Inflammatory macrophage treated with lipopolysaccharide for 1 hour (primary cell): ENCODE results near the gene SLC35G3.
"Not testable (repeated sequence)": the region's sequence is repeated elsewhere in the genome, so short reads cannot be mapped to it uniquely, and the experiment has no call there.

Experiments used
- DNase-seq, 2 donors: peaks; one replicate each; pipeline ENCODE4 v3.0.0-alpha.2; 2020 to 2022

The SLC35G3 gene

DNA sequence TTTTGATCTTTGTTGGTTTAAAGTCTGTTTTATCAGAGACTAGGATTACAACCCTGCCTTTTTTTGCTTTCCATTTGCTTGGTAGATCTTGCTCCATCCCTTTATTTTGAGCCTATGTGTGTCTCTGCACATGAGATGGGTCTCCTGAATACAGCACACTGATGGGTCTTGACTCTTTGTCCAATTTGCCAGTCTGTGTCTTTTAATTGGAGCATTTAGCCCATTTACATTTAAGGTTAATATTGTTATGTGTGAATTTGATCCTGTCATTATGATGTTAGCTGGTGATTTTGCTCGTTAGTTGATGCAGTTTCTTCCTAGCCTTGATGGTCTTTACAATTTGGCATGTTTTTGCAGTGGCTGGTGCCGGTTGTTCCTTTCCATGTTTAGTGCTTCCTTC, 8.4 kb upstream of the SLC35G3 start:
- not testable (repeated sequence) for DNase-seq

DNA sequence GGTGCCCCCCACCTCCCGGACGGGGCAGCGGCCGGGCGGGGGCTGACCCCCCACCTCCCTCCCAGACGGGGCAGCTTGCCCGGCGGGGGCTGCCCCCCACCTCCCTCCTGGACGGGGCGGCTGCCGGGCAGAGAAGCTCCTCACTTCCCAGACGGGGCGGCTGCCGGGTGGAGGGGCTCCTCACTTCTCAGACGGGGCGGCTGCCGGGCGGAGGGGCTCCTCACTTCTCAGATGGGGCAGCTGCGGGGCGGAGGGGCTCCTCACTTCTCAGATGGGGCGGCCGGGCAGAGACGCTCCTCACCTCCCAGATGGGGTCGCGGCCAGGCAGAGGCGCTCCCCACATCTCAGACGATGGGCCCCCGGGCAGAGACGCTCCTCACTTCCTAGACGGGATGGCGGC, 869 bp upstream of the SLC35G3 start:
- not testable (repeated sequence) for DNase-seq

DNA sequence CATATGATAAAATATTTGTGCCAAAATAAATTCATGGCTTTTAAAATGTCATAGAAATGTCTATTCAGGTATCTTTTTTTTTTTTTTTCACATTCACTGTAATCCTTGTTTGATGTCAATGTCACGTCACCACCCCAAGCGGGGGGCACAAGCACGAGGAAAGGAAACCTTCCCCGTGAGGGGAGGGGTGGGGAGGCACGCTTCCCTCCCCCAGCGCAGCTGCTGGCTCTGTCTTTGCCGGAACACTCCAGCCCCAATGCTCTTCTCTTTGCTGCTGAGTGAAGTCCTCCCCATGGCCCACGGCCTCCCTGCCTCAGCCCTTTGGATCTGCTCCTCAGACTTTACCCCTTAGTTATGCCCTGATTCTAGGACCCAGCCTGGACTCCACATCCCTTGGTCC, 1.5 kb downstream of the SLC35G3 start:
- DNase-seq = no peak

DNA sequence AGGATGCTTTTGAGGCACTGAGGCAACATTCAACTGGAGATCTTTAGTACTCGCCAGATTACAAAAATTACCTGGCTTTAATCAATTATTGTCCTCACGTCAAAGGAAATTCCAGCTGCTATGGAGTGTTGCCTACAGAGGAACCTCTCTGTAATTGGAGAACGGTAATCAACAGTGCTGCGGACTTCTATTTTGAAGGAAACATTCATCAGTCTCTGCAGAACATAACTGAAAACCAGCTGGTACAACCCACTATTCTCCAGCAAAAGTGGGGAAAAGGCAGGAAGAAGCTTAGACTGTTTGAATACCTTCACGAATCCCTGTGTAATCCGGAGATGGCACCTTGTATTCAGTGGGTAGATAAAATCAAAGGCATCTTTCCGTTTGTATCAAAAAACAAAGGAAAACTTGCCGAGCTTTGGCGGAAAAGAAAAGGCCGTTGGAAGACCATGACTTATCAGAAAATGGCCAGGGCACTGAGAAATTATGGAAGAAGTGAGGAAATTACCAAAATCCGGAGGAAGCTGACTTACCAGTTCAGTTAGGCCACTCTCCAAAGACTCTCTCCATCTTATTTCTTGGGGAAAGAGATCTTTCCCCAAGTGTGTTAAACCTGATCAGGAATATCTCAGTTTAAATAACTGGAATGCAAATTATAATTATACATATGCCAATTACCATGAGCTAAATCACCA, 3.0 kb downstream of the SLC35G3 start:
- DNase-seq = no peak

DNA sequence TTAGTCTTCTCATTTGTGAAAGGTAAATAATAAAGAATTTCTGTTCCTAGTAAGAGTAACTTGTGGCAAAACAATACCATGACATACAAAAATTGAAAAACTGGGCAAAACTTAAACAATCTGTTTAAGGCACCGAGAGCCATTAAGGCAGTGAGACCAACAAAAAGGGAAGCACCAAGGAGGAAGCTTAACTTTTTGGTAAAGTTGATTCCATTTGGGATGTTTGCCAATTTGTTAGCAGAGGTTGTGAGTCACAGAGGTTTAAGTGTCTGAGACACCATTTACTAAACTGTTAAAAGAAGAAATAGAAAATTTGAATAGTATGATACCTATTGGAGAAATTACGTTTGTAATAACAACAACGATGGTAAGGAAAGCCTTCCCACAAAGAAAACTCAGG, 4.9 kb downstream of the SLC35G3 start:
- peak; percentile 85 to 88 for DNase-seq

DNA sequence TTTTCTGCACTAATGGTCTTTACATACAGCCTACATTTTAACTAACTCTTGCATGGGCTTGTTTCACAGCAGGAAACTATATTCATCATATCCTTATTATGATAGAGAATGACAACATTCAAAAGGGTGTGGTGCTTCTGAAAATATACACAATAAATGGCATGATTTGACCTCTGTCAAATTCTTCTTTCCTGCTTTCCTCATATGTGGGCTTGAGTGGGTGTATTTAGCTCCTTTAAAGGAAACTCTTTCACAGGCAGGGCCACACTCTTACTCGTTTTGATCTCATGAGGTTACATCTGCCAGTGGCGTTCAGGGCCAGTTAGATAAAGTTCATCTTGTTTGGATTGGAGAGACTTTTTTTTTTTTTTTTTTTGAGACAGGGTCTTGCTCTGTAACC, 6.1 kb downstream of the SLC35G3 start:
- DNase-seq = peak; percentile 85 to 91

DNA sequence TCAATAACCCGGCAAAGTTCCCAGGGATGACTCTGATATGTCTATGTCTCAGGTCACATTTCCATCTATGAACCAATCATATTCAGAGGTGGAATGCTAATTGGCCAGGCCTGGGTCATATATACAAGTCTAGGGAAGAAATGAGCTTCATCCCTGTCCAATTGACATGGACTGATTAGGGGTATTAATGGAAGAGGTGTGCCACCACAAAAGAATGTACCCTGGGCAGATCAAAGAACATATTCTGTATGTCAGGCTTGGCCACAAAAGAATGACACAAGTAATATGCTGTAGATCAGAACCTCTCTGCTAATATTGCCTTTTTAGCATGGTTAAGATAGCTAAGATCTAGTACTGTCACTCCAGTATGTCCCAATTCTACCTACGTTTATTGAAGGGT, 6.7 kb downstream of the SLC35G3 start:
- no peak for DNase-seq

DNA sequence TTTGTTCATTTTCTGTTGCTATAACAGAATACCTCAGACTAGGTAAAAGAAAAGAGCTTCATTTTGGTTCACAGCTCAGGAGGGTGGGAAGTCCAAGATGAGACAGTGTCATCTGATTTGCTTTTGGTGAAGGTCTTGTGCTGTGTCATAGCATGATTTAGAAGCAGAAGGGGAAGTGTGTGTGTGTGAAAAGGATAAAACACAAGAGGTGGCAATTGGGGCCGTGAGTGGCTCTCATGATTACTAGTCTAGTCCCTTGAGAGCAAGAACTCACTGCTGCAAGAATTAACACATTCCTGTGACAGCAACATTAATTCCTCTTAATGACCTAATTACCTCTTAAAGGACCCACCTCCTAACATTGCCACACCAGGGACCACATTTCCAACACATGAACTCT, 8.3 kb downstream of the SLC35G3 start:
- DNase-seq = peak; percentile 77 to 95

DNA sequence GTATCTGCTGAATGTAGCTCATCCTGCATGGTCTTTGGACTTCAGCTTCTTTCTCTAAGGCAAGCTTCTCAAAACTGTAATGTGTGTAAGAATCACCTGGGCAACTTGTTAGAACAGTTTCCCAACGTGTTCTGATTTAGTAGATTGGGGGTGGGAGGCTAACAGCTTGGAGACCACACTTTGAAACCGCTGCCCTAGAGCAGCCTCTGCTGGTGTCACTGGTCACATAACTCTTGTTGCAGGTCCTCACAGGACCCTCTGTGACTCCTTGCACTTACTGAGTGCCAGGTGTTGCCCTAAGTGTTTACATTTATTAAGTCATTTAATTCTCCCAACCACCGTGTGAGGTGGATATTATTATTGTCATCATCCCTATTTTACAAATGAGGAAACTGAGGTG, 9.9 kb downstream of the SLC35G3 start:
- no peak for DNase-seq

DNA sequence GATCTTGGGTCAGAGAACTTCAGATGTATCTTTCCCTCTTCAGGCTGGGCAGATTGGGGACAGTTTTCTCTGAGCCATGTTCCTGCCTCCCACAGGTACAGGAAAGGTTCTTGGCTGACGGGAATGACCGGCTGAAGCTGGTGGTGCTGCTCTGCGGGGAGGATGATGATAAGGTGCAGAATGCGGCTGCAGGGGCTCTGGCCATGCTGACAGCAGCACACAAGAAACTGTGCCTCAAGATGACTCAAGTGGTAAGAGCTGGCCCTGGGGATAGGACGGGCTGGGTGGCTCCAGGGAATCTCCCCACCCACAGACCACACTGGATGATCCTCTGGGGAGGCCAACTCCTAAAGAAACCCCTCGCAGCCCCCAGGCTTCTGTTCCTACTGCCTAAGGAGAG, 10.9 kb downstream of the SLC35G3 start:
- peak; percentile 47 to 74 for DNase-seq

DNA sequence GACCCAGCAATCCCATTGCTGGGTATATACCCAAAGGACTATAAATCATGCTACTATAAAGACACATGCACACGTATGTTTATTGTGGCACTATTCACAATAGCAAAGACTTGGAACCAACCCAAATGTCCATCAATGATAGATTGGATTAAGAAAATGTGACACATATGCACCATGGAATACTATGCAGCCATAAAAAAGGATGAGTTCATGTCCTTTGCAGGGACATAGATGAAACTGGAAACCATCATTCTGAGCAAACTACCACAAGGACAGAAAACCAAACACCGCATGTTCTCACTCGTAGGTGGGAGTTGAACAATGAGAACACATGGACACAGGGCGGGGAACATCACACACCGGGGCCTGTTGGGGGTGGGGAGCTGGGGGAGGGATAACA, 14.8 kb downstream of the SLC35G3 start:
- DNase-seq = not testable (repeated sequence)

DNA sequence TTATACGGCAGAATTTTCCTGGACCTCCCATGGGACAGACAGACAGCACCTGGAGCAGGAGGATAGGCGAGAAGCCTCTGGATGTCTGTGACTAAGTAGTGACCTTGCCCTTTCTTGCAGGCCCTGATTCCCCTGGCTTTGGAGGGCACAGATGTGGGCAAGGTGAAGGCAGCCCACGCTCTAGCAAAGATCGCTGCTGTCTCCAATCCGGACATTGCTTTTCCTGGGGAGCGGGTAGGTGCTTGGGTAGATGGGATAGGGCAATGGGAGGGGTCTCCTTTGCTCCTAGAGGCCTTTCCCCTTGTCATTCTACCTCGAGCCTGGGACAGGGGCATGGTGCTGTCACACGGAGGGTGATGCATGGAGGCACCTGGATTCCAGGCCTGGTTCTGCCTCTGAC, 17.3 kb downstream of the SLC35G3 start:
- DNase-seq = no peak

DNA sequence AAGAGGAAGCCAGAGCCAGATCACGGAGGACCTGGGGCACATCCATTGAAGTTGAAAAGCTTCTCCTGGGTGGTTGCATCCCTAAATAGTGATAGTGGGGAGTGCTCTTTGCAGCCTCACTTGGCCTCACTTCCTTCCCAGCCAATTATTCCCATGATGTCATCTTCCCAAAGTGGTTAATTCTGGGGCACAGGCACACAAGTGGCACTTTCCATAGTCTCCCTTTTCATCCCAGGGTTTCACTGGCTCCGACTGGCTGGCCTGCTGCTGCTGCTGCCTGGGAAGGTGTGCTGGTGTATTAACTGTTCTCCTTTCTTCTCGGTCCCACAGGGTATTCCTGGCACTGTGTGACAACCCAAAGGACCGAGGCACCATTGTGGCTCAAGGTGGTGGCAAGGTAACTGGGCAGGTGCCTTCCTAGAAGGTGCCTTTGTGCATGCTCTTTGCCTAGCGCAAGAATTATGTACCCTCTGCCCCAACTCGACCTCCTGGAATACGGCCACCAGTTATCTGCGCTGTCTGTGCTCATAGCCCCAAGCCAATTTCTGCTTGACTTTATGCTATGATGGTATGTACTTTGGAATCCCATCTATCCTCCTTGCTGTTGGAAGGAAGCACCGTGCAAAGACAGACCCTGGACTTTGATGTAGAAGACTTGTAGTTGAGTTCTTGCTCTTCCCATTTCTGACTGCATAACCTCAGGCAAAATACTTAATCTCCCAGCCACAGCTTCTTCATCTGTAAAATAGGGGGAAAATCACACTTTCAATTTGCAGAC, 18.4 kb downstream of the SLC35G3 start:
- DNase-seq = no peak

DNA sequence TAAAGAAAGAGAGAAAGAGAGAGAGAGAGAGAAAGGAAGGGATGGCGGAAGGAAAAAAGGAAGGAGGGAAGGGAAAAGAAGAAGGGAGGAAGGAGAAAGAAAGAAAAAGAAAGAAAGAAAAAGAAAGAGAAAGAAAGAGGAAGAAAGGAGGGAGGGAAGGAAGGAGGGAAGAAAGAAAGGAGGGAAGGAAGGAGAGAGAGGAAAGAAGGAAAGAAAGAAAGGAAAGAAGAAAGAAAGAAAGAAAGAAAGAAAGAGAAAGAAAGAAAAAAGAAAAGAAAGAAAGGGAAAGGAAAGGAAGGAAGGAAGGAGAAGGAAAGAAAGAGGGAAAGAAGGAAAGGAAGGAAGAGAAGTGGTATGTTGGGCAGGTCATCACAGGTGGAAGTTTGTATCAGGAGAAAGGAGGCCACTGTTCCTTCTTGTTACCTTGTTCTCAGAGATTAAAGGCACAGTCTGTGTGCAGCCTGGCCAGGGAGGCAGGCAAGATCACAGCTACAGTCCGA, 19.3 kb downstream of the SLC35G3 start:
- DNase-seq = no peak

DNA sequence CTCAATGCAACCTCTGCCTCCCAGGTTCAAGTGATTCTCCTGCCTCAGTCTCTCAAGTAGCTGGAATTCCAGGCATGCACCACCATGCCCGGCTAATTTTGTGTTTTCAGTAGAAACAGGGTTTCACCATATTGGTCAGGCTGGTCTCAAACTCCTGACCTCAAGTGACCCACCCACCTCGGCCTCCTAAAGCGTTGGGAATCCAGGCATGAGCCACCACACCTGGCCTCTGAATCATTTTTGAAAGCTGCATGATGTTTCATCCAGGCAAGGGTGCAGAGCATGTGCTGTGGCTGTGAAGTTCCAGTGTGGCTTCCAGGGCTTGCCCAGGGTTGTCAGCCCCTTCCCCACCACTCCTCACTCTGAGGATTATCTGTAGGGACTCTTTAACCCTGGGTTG, 21.9 kb downstream of the SLC35G3 start:
- DNase-seq = not testable (repeated sequence)

DNA sequence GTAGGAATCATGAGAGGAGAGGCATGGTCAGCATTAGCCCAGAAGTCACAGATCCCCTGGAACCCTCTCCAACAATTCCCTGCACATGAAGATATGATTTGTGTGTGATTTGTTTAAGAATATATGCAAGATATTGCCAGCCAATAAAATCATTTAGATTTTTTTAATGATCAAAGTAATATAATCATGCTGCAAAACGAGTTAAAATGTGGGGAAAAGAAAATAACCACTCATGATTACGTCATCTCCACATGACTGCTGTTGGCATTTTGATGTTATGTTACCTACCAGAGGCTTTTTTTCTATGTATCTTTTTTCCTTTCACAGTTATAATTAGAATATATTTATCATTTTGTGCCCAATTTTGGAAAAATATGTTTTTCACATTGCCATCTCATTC, 22.4 kb downstream of the SLC35G3 start:
- DNase-seq = peak; percentile 31 to 40

DNA sequence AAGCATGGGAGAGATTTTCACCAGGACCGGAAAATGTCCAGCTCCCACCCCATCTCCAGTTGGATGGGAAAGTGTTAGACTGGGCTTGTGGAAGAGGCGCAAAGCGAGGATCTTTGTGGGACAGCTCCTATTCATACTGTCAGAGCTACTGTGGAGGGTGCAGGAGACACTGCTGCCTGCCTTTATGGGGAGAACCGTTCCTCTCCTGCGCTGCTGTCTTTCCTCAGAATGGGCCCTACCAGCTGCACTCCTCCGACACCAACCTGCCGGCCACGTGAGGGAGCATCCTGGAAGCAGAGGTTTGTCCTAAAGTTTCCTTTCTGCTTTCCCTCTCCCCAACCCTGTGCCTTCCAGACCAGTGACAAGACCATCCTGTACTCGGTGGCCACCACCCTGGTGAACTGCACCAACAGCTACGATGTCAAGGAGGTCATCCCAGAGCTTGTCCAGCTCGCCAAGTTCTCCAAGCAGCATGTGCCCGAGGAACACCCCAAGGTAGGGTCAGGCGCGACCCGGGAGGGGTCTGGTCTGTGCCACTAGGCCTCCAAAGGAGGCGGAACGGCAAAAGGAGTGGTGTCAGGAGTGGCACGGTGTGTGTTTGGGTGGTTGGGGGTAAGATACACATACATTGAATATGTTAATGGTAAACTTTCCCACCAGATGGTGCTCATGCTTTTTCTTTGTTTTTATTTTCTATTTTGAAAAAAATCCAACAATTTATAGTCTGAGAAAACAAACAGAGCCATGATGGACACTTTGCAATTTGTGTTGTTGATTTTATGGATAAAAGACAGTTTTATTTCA, 23.0 kb downstream of the SLC35G3 start:
- DNase-seq = peak; percentile 38 to 52

DNA sequence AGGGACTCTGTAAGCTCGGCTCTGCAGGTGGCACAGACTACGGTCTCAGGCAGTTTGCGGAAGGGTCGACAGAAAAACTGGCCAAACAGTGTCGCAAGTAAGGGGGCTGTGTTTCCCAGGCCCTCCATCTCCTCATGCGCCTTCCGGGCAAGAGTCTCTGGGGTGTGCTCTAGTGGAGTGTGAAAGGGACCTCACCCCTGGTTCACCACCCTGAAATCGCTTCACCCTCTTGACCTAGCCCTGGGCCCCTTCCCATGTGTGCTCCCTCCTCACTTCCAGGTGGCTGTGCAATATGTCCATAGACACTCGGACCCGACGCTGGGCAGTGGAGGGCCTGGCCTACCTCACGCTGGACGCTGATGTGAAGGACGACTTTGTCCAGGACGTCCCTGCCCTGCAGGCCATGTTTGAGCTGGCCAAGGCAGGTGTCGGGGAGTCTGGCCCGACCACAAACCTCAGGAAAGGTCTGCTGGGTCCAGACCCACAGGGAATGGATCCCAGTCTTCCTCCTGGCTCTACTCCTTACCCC, 24.3 kb downstream of the SLC35G3 start:
- DNase-seq = no peak

DNA sequence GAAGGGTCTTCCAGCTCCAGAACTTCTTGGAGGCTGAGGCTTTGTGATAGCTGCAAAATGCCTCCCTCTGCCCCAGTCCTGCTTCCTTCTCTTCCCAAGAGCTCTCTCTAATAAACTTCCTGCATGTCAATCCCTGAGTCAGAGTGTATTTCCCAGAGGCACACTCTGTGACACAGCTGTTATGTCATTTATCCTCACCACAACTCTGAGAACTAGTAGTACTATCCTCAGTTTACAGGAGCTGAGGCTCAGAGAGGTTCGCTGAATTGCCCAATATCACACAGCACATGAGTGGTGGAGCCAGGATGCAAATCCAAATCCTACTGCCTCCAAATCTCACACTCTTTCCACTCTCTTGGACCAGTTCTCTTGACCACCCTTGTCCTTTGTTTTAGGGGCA, 26.5 kb downstream of the SLC35G3 start:
- no peak for DNase-seq

DNA sequence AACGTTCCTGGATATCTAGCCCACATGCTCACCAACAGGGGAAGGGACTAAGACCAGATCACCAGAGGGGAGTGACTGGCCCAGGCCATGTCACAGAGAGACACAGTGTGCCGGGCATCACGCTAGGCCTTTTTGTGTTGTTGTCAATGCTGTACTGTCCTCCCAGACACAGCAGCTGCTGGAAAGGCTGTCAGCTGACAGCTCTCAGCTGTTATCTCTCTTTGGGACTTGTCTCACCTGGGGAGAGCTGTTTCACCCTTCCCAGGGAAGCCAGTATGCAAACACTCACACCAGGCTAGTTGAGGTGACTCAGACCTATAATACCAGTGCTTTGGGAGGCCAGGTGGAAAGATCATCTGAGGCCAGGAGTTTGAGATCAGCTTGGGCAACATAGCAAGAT, 27.1 kb downstream of the SLC35G3 start:
- no peak for DNase-seq

DNA sequence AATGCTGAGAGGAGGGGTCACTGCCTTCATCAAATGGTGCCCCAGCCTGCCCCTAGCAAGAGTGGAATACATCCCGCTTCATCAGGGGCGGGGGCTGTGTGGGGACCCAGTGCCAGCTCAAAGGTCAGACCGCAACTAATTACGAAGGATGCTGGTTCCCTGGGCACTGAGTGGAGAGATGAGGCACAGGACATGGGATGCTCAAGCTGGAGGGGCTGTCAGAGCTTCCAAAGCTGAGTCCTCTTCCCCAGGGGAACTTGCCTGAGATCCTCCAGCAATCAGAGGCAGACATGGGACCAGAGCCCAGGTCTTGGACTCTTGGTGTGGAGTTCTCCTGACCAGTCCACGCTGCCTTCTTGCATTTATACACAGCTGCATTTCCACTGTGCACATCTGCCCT, 27.7 kb downstream of the SLC35G3 start:
- no peak for DNase-seq

DNA sequence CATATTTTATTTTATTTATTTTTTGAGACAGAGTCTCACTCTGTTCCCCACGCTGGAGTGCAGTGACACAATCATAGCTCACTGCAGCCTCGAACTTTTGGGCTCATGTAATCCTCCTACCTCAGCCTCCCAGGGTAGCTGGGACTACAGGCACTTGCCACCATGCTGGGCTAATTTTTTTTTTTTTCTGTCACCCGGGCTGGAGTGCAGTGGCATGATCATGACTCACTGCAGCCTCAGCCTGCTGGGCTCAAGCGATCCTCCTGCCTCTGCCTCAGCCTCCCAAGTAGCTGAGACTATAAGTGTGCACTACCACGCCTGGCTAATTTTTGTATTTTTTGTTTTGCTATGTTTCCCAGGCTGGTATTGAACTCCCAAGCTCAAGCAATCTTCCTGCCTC, 29.5 kb downstream of the SLC35G3 start:
- no peak for DNase-seq

DNA sequence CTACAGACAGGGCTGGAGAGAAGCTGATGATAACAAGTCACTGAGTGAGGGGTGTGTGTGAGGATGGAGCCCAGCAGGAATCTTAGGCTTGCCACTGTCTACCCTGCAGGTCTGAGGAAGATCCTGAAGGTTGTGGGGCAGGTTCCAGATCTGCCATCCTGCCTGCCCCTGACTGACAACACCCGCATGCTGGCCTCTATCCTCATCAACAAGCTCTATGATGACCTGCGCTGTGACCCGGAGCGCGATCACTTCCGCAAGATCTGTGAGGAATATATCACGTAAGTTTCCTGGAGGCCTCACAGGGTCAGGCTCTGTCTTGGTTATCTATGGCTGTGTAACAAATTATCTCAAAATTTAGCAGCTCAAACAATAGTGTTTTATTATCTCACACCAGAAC, 30.3 kb downstream of the SLC35G3 start:
- no peak for DNase-seq
